ENCODE data around the gene TNFRSF11A. TPM values are rescaled to one million over a fixed set of nuclear protein-coding genes. Genes with fewer than 3 reads are reported as not detected.

TNFRSF11A gene
- total and polyA plus RNA-seq, 4 donors, result 0.87 to 2.3 (median 1.4) TPM

DNA sequence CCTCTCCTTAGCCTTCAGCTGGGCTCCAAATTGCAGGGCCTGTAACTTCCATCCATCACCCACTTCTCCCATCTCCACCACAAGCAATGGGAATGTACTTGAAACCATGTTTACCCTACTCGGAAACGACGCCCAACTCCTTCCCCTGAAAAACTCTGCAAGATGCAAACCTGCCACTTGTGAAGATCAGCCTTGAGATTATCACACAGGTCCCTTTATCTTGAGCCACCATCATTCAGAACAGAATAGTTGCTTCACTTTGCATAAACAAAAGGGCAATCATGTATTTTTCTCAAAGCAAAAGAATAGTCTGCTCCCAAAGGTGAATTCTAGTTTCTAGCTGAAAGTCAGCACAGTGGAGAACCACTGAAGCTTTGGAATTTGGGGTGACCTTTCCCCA, 75.8 kb downstream of the TNFRSF11A start:
- H3K4me1 ChIP-seq (ENCODE audit: control insufficient read depth, insufficient read depth, low read length), result no peaks in the 10 kb centered on the region
- H3K27ac ChIP-seq (ENCODE audit: low read depth, low read length), result no peak overlapping the region
- H3K36me3 ChIP-seq (ENCODE audit: control insufficient read depth, insufficient read depth, low read length), result no peaks in the 10 kb centered on the region
- WGBS (ENCODE audit: insufficient coverage), result 82% methylated on average over 3 of the region's 3 CpGs
- H3K27me3 ChIP-seq (ENCODE audit: control insufficient read depth, insufficient read depth, low read length), result no peaks in the 10 kb centered on the region
- no peaks in the 10 kb centered on the region for H3K9me3 ChIP-seq (ENCODE audit: control insufficient read depth, insufficient read depth, low read length)
- no peak overlapping the region for H3K4me3 ChIP-seq (ENCODE audit: low read depth, low read length)
- DNase-seq (ENCODE audit: low read depth in 4 of 6, low spot score in 6 of 6), result no peak

DNA sequence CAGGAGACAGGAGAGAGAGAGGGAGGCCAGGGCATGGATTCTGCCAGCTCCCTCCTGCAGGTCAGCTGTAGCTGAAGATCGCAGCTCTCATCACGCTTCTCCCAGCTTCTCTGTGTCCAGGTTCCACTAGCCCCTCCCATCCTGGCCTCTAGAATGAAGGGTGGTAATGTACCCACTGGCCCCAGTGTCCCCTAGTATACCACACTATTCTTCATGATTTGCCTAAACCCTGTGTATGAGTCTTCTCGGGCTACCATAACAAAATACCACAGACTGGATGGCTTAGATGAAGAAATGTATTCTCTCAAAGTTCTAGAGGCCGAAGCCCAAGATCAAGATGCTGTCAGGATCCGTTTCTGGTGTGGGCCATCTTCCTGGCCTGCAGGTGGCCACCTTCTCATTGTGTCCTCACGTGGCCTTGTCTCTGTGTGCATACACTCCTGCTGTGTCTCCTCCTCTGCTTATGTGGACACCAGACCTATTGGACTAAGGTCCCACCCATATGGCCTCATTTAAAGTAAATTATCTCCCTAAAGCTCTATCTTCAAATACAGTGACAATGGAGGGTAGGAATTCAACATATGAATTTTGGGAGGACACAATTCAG, 77.3 kb downstream of the TNFRSF11A start:
- no peaks in the 10 kb centered on the region for H3K36me3 ChIP-seq (ENCODE audit: control insufficient read depth, insufficient read depth, low read length)
- WGBS (ENCODE audit: insufficient coverage), result 97% methylated on average over 3 of the region's 6 CpGs
- DNase-seq (ENCODE audit: low read depth in 4 of 6, low spot score in 6 of 6), result no peak

DNA sequence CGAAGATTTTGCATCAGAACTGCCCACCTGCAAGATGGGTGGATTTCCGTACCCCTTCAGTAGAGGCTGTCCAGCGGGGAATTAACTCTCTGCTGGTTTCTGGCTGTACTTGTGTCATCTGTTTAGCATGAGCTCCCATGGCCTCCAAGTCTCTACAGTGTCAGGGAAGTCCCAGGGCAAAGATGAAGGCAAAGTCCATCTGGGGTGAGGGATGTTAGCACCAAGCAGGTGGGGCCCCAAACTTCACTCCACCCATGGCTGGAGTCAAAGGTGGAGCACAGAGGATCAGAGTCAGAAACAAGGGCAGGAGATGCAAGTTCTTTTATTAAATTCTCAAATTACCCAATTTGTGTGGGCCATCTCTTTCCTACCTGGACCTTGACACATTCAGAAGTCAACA, 78.0 kb downstream of the TNFRSF11A start:
- H3K9me3 ChIP-seq (ENCODE audit: control insufficient read depth, insufficient read depth, low read length), result no peaks in the 10 kb centered on the region
- no peak overlapping the region for H3K4me3 ChIP-seq (ENCODE audit: low read depth, low read length)
- H3K36me3 ChIP-seq (ENCODE audit: control insufficient read depth, insufficient read depth, low read length), result no peaks in the 10 kb centered on the region
- no peaks in the 10 kb centered on the region for H3K4me1 ChIP-seq (ENCODE audit: control insufficient read depth, insufficient read depth, low read length)
- 93% methylated on average over 3 of the region's 3 CpGs for WGBS (ENCODE audit: insufficient coverage)
- no peaks in the 10 kb centered on the region for H3K27me3 ChIP-seq (ENCODE audit: control insufficient read depth, insufficient read depth, low read length)
- H3K27ac ChIP-seq (ENCODE audit: low read depth, low read length), result no peak overlapping the region
- DNase-seq (ENCODE audit: low read depth in 4 of 6, low spot score in 6 of 6), result no peak

More for the DNA sequence above, 77.3 kb downstream of the TNFRSF11A start:
- Histone ChIP-seq H3K4me1 (ENCODE audit: control insufficient read depth, insufficient read depth, low read length) (no peaks in the 10 kb centered on the region), H3K9me3 (ENCODE audit: control insufficient read depth, insufficient read depth, low read length) (no peaks in the 10 kb centered on the region), H3K27me3 (ENCODE audit: control insufficient read depth, insufficient read depth, low read length) (no peaks in the 10 kb centered on the region), H3K4me3 (ENCODE audit: low read depth, low read length) (no peak overlapping the region), H3K27ac (ENCODE audit: low read depth, low read length) (no peak overlapping the region)

DNA sequence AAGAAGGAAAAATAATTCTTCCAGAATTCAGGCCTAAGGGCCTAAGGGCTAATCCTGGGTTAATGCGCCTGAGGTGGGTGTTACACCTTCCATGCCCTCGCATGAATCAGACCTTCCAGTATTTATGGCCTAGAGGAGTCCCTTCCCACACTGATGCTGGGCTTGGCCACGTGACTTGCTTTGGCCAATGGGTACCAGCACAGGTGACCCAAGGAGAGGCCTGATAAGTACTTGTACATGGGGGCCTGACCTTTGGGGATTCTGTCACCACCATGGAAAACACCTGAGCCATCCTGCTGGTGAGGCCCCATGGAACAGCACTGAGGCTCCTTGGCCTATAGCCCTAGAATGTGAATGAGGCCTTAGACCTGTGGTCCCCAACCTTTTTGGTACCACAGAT, 79.8 kb downstream of the TNFRSF11A start:
- no peak for DNase-seq (ENCODE audit: low read depth in 4 of 6, low spot score in 6 of 6)
- no peaks in the 10 kb centered on the region for H3K4me1 ChIP-seq (ENCODE audit: control insufficient read depth, insufficient read depth, low read length)
- no peaks in the 10 kb centered on the region for H3K9me3 ChIP-seq (ENCODE audit: control insufficient read depth, insufficient read depth, low read length)
- no peaks in the 10 kb centered on the region for H3K36me3 ChIP-seq (ENCODE audit: control insufficient read depth, insufficient read depth, low read length)
- H3K27ac ChIP-seq (ENCODE audit: low read depth, low read length), result no peak overlapping the region
- no peak overlapping the region for H3K4me3 ChIP-seq (ENCODE audit: low read depth, low read length)
- H3K27me3 ChIP-seq (ENCODE audit: control insufficient read depth, insufficient read depth, low read length), result no peaks in the 10 kb centered on the region
- WGBS (ENCODE audit: insufficient coverage), result 95% methylated on average over 2 of the region's 3 CpGs

DNA sequence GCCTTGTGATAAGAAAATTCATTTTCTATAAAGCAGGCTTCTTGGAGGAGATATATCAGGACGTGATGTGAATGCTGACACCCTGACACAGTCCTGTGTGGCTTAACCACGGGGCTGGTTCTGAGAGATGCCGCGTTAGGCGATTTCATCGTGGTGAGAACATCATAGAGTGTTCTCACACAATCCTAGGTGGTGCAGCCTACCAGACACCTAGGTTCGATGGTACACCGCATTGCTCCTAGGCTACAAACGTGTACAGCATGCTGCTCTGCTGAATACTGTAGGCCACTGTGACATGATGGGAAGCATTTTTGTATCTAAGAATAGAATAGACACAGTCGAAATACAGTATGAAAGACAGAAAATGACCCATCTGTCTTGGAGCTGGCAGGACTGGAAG, 82.5 kb downstream of the TNFRSF11A start:
- no peak for DNase-seq (ENCODE audit: low read depth in 4 of 6, low spot score in 6 of 6)
- WGBS (ENCODE audit: insufficient coverage), result 93% methylated on average over 9 of the region's 10 CpGs
- Histone ChIP-seq H3K27me3 (ENCODE audit: control insufficient read depth, insufficient read depth, low read length) (no peaks in the 10 kb centered on the region), H3K9me3 (ENCODE audit: control insufficient read depth, insufficient read depth, low read length) (no peaks in the 10 kb centered on the region), H3K4me3 (ENCODE audit: low read depth, low read length) (no peak overlapping the region), H3K36me3 (ENCODE audit: control insufficient read depth, insufficient read depth, low read length) (no peaks in the 10 kb centered on the region), H3K4me1 (ENCODE audit: control insufficient read depth, insufficient read depth, low read length) (no peaks in the 10 kb centered on the region), H3K27ac (ENCODE audit: low read depth, low read length) (no peak overlapping the region)

DNA sequence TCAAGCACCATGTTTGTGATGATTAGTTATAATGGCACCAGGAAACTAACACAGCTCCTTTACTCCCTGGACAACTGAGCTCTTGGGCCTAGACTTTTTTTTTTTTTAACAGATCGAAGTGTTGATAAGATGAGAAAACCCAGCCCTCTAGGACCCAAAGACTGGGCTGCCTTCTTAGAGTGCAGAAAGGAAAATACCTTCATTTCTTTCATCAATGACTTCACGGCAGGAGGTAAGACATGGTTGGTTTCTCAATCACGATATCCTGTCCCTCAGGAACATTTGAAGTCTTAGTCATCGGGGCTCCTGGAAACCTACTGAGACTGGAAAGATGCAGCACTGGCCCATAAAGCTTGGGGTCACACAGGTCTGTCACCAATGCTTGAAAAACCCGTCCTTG, 84.7 kb downstream of the TNFRSF11A start:
- DNase-seq (ENCODE audit: low read depth in 4 of 6, low spot score in 6 of 6), result no peak
- no peaks in the 10 kb centered on the region for H3K4me1 ChIP-seq (ENCODE audit: control insufficient read depth, insufficient read depth, low read length)
- H3K27me3 ChIP-seq (ENCODE audit: control insufficient read depth, insufficient read depth, low read length), result no peaks in the 10 kb centered on the region
- no peaks in the 10 kb centered on the region for H3K9me3 ChIP-seq (ENCODE audit: control insufficient read depth, insufficient read depth, low read length)
- no peak overlapping the region for H3K4me3 ChIP-seq (ENCODE audit: low read depth, low read length)
- no peaks in the 10 kb centered on the region for H3K36me3 ChIP-seq (ENCODE audit: control insufficient read depth, insufficient read depth, low read length)
- no peak overlapping the region for H3K27ac ChIP-seq (ENCODE audit: low read depth, low read length)
- 88% methylated on average over 4 of the region's 5 CpGs for WGBS (ENCODE audit: insufficient coverage)

DNA sequence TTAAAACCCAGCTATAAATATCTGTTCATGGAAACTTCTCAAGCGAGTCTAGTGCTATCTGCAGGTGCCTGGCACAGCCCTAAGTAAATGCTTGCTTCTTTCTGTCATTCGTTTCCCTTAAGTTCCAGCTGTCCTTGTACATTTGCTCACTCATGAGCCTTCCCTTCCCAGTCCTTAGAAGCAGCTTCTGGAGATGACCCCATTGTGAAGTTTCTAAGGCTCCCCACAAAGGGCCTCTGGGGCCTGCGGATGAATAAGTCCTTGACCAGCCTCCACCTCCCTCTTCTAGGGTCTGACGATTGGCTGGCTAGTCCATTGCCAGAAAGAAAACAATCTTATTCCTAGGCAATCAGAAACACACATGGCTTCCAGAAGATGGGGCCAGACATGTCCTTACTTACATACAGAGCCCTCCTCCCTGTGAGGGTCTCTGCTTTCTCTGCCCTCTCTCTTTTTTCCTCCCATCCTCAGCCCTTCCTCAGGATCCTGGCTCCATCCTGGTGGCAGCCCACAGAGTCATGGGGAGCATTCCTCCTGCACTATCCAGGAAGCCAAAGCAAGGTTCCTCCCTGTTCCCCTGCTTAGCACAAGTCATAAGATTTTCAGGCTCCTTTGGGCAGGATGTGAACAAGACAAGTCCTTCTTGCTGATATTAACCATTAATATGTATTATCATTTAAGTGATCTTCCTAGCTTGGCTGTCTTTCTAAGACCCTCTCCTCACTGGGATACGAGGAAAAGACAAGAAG, 87.3 kb downstream of the TNFRSF11A start:
- Histone ChIP-seq H3K27ac (ENCODE audit: low read depth, low read length) (no peak overlapping the region), H3K4me1 (ENCODE audit: control insufficient read depth, insufficient read depth, low read length) (no peaks in the 10 kb centered on the region), H3K4me3 (ENCODE audit: low read depth, low read length) (no peak overlapping the region), H3K9me3 (ENCODE audit: control insufficient read depth, insufficient read depth, low read length) (no peaks in the 10 kb centered on the region), H3K27me3 (ENCODE audit: control insufficient read depth, insufficient read depth, low read length) (no peaks in the 10 kb centered on the region), H3K36me3 (ENCODE audit: control insufficient read depth, insufficient read depth, low read length) (no peaks in the 10 kb centered on the region)
- DNase-seq (ENCODE audit: low read depth in 4 of 6, low spot score in 6 of 6), result no peak
- WGBS (ENCODE audit: insufficient coverage), result 68% methylated on average over 4 of the region's 5 CpGs

DNA sequence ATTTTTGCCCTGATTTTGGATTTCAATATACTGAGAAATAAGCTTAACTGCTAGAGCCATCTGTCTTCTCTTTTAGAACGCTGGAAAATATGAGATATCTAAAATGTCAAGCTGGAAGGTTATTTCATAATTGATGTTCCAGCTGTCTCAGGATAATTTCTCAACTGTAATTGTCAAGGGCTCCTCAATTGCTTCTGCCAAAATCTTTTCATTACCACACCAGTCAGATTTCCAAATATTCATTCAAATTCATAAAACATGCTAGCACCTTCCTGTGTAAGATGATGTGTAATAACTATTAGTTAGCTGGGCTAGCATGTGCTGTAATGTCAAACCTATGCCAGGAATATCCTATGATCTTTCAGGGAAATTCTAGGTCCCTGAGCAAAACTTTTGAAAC, 88.1 kb downstream of the TNFRSF11A start:
- H3K9me3 ChIP-seq (ENCODE audit: control insufficient read depth, insufficient read depth, low read length), result no peaks in the 10 kb centered on the region
- no peak overlapping the region for H3K4me3 ChIP-seq (ENCODE audit: low read depth, low read length)
- H3K36me3 ChIP-seq (ENCODE audit: control insufficient read depth, insufficient read depth, low read length), result no peaks in the 10 kb centered on the region
- DNase-seq (ENCODE audit: low read depth in 4 of 6, low spot score in 6 of 6), result peak in 1 of 6 donors; percentile 54
- H3K27ac ChIP-seq (ENCODE audit: low read depth, low read length), result no peak overlapping the region
- H3K27me3 ChIP-seq (ENCODE audit: control insufficient read depth, insufficient read depth, low read length), result no peaks in the 10 kb centered on the region
- WGBS (ENCODE audit: insufficient coverage), result no CpG with 5 or more reads among the region's 1 CpG
- no peaks in the 10 kb centered on the region for H3K4me1 ChIP-seq (ENCODE audit: control insufficient read depth, insufficient read depth, low read length)

DNA sequence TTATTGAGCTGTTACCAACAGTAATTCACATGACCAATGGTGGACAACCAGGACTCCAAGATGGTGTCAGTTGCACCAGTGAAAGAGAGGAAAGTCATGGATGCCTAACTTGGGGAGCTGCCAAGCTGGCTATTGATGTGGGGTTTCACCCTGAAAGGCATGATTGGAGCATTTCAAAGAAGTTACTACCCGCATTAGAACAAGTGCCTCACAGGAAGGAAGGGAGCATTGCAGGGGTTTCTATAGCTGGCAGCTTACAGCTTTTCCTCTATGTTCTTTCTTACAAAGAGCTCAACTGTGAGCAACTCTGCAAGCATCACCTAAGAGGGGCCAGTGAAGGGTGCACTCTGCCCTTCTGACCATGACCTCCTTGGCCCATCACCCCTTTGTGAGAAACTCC, 93.1 kb downstream of the TNFRSF11A start:
- H3K4me3 ChIP-seq (ENCODE audit: low read depth, low read length), result no peak overlapping the region
- no peaks in the 10 kb centered on the region for H3K9me3 ChIP-seq (ENCODE audit: control insufficient read depth, insufficient read depth, low read length)
- no peaks in the 10 kb centered on the region for H3K4me1 ChIP-seq (ENCODE audit: control insufficient read depth, insufficient read depth, low read length)
- no CpG with 5 or more reads among the region's 1 CpG for WGBS (ENCODE audit: insufficient coverage)
- H3K27ac ChIP-seq (ENCODE audit: low read depth, low read length), result no peak overlapping the region
- no peaks in the 10 kb centered on the region for H3K36me3 ChIP-seq (ENCODE audit: control insufficient read depth, insufficient read depth, low read length)
- DNase-seq (ENCODE audit: low read depth in 4 of 6, low spot score in 6 of 6), result no peak
- H3K27me3 ChIP-seq (ENCODE audit: control insufficient read depth, insufficient read depth, low read length), result no peaks in the 10 kb centered on the region

DNA sequence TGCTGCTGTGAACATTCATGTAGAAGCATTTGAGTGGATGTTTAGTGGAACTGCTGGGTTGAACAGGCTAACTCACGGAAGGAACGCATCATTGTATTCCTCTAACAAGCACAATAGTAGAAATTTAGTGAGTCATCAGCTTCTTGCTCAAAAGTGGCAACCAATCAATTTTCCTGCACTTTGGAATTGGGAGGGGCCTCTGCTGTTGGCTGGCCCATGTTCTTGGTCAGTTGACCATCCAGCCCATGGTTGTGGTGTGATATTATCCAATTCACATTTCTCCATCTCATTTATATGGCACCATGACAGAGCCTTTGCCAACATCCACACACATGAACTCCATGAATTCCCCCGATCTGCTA, 95.0 kb downstream of the TNFRSF11A start:
- Histone ChIP-seq H3K4me1 (ENCODE audit: control insufficient read depth, insufficient read depth, low read length) (no peaks in the 10 kb centered on the region), H3K36me3 (ENCODE audit: control insufficient read depth, insufficient read depth, low read length) (no peaks in the 10 kb centered on the region), H3K9me3 (ENCODE audit: control insufficient read depth, insufficient read depth, low read length) (no peaks in the 10 kb centered on the region), H3K27ac (ENCODE audit: low read depth, low read length) (no peak overlapping the region), H3K27me3 (ENCODE audit: control insufficient read depth, insufficient read depth, low read length) (no peaks in the 10 kb centered on the region), H3K4me3 (ENCODE audit: low read depth, low read length) (no peak overlapping the region)
- WGBS (ENCODE audit: insufficient coverage), result no CpG with 5 or more reads among the region's 3 CpGs
- no peak for DNase-seq (ENCODE audit: low read depth in 4 of 6, low spot score in 6 of 6)

Measured in spinal cord (tissue), 10 donors.